ENCODE results near the gene BABAM1.

BABAM1 gene

GRCh38 chr19:17324357-17325114, 57.3 kb downstream of the BABAM1 start:
- no peak for FAIRE-seq

- no peak for FAIRE-seq
Measured at GRCh38 chr19:17325133-17325532, 57.9 kb downstream of the BABAM1 start.

- FAIRE-seq = no peak
Measured at GRCh38 chr19:17325881-17326594, 58.8 kb downstream of the BABAM1 start.

GRCh38 chr19:17326595-17326966, 59.3 kb downstream of the BABAM1 start:
- no peak for FAIRE-seq

- no peak for FAIRE-seq
Measured at GRCh38 chr19:17327068-17327653, 59.9 kb downstream of the BABAM1 start.

GRCh38 chr19:17327654-17328516, 60.6 kb downstream of the BABAM1 start:
- FAIRE-seq = no peak
